ENCODE data around the gene FRRS1.

DNA sequence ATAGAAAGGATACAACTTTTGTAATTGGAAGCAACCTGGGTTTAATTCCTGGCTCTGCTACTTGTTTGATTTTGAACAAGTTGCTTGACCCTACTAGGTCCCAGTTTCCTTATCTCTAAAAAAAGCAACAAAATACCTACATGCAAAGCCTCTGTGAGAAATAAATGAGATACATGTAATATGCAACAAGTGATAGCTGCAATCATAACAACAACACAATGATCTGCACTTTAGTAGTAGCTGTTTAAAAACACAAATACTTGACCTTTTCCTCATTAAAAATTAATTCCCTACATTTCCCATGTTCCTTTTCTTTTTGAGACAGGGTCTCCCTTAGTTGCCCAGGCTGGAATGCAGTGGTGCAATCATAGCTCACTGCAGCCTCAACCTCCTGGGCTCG, 40.0 kb downstream of the FRRS1 start:
- TF ChIP-seq, protein P1, sequence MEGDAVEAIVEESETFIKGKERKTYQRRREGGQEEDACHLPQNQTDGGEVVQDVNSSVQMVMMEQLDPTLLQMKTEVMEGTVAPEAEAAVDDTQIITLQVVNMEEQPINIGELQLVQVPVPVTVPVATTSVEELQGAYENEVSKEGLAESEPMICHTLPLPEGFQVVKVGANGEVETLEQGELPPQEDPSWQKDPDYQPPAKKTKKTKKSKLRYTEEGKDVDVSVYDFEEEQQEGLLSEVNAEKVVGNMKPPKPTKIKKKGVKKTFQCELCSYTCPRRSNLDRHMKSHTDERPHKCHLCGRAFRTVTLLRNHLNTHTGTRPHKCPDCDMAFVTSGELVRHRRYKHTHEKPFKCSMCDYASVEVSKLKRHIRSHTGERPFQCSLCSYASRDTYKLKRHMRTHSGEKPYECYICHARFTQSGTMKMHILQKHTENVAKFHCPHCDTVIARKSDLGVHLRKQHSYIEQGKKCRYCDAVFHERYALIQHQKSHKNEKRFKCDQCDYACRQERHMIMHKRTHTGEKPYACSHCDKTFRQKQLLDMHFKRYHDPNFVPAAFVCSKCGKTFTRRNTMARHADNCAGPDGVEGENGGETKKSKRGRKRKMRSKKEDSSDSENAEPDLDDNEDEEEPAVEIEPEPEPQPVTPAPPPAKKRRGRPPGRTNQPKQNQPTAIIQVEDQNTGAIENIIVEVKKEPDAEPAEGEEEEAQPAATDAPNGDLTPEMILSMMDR (IDR thresholded peaks at IDR 0.05; ENCODE audit: low read depth, low read length) = no peak
- no peak for TF ChIP-seq EZH2phosphoT487 (IDR thresholded peaks at IDR 0.05; ENCODE audit: low read depth)

Measured in OCI-LY3 (cell line).